Astrocyte (in vitro differentiated cells and primary cell): Measurements from ENCODE around the gene HYAL2.

Experiments used
- EZH2 ChIP-seq: IDR thresholded peaks from 2 replicates; pipeline ENCODE4 v1.6.1; 2012; ENCODE audit warnings: mild to moderate bottlenecking, low read length, inconsistent platforms; ENCODE audit not compliant: insufficient read depth
- TF ChIP-seq, protein P1 (sequence below): IDR thresholded peaks from 2 replicates; pipeline ENCODE4 v1.5.1; 2011; ENCODE audit warnings: low read depth, mild to moderate bottlenecking, inconsistent platforms, low read length, moderate library complexity; ENCODE audit not compliant: insufficient read depth

DNA sequence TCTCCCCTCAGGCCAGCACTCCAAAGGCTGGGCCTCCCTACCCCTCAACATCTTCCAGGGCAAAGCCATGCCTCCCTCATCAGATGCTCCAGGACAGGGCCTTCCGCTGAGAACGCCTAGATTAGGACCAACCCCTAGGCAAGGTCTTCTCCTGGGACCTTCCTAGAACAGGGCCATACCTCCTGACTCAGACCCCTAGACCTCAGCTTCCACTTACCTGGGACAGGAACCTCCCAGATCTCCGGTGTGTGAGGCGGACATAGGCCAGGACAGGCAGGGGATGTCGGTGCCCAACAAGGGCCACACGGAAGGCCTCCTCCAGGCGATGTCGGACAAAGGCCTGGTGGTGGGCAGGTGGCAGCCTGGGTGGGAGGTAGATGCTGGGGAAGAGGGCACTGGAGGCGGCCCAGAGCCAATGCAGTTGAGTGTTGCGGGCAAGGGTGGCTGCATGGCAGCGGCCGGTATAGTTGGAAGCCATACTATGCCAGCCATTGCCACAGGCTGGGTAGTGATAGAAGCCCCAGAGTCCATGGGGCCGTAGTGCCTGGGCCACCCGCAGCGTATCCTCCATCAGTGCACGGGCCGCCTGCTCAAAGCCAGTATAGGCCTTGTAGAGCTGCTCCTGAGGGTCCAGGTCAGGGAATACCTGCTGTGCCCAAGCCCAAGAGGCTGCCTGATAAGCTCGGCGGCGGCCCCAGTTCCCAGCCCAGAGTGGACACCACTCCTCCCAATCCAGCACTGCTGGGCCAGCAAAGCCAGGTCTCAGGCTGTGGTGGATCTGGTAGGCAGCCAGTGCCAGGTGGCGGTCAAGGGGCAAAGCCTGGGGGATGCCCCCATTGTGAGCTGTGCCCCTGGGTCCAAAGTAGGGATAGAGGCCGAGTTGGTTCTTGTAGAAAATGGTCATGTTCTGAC, 27.8 kb downstream of the HYAL2 start:
- TF ChIP-seq, protein P1, sequence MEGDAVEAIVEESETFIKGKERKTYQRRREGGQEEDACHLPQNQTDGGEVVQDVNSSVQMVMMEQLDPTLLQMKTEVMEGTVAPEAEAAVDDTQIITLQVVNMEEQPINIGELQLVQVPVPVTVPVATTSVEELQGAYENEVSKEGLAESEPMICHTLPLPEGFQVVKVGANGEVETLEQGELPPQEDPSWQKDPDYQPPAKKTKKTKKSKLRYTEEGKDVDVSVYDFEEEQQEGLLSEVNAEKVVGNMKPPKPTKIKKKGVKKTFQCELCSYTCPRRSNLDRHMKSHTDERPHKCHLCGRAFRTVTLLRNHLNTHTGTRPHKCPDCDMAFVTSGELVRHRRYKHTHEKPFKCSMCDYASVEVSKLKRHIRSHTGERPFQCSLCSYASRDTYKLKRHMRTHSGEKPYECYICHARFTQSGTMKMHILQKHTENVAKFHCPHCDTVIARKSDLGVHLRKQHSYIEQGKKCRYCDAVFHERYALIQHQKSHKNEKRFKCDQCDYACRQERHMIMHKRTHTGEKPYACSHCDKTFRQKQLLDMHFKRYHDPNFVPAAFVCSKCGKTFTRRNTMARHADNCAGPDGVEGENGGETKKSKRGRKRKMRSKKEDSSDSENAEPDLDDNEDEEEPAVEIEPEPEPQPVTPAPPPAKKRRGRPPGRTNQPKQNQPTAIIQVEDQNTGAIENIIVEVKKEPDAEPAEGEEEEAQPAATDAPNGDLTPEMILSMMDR: no peak
- no peak for TF ChIP-seq EZH2
